NCI-H2171 (cell line): Measurements from ENCODE around the gene MRFAP1L1.
"Not testable (repeated sequence)": the region's sequence is repeated elsewhere in the genome, so short reads cannot be mapped to it uniquely, and the experiment has no call there.

Experiments
- DNase-seq: peaks from one replicate; lab custom pipeline; 2025; lab: John Stamatoyannopoulos, UW

Gene MRFAP1L1

DNA sequence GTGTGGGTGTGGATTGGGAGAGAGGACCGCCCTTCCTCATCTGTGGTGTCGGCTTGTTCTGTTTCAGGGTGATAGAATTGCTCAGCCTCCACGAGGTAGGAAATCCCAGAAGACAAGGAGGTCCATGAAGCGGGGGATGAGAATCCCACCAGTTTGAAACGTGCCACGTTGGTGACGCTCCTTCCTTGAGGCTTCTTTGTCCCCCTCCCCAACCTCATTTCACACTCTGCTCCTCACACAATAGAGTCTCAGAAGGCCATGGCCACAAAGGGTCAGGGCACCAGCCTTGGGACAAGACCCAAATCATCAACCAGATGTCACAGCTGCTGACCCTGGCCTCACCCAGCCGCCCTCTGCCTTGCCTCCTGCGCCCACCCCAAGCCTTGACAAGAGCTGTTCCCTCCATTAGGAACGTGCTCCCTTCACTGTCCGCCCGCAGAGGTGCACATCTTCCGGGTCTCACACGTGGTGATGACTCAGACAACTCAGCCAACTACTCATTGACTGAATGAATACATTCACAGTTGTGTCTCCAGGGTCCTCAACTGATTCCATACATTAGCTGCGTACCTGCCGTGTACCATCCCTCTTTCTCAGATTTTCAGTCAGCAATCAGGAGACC, 24.6 kb upstream of the MRFAP1L1 start:
- no peak for DNase-seq

GRCh38 chr4:6733358-6734164, 23.9 kb upstream of the MRFAP1L1 start:
- no peak for DNase-seq

- no peak for DNase-seq
Measured at GRCh38 chr4:6732441-6733357, 23.0 kb upstream of the MRFAP1L1 start.

DNA sequence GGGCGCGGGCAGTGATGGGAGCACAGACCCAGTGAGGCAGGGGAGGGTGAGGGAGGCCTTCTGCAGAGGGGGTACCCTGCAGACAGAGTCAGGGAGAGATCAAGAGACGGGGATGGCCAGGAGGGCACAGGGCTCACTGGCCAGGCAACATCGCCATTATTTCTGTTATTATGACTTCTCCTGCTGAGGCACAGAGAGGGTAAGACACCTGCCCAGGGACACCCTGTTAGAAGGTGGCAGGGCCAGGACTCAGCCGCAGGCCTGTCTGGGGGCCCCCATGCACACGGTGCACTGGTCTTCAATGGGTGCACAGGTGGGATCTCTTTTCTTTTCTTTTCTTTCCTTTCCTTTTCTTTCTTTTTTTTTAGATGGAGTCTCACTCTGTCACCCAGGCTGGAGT, 22.1 kb upstream of the MRFAP1L1 start:
- no peak for DNase-seq

DNA sequence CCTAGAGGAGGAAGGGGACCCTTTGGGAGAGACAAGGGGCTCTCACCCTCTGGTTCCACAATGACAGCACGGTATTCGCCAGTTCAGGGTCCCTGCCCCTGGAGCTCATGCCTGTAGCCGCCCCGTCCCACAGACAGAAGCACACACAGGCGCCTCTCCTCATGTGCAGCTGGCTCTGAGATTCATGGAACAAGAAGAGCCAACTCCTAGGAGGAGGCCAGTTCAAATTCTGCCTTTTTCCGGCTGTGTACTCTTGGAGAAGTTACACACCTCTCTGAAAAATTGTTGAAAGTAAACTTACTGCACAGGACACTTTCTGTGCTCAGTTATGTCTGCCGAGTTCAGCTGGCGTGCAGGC, 21.6 kb upstream of the MRFAP1L1 start:
- DNase-seq = no peak

DNA sequence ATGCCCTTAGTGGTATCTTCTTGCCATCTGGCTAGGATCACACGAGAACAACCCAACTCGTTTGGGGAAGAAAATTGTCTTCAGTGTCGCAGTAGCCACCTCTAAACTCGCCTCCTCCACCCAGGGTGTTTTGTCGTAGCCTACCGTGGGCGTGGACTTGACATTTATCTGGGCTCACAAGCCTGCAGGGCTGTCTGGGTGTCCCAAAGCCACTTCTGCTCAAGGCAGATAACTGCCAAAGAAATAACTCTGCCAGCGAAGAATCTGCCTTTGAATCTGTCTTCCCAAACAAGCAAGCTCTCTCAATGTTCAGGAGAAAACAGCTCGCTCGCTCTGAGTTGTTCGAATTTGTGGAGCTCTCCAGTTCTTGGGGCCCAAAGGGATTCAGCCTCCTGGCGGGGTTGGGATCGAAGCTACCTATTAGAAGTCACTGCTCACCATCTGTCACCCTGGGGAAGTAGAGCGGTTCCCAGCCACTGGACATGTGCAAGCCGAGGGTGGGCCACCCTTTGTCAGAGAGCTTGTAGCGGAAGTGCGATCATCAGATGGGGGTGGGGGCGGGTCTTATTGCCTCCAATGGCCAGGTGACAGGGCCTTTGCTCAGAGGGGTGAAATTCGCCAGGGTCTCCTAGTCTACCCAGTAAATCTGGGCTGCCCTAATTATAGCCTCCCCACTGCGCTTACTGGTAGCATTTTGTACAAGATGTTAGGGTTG, 21.1 kb upstream of the MRFAP1L1 start:
- DNase-seq = no peak

DNA sequence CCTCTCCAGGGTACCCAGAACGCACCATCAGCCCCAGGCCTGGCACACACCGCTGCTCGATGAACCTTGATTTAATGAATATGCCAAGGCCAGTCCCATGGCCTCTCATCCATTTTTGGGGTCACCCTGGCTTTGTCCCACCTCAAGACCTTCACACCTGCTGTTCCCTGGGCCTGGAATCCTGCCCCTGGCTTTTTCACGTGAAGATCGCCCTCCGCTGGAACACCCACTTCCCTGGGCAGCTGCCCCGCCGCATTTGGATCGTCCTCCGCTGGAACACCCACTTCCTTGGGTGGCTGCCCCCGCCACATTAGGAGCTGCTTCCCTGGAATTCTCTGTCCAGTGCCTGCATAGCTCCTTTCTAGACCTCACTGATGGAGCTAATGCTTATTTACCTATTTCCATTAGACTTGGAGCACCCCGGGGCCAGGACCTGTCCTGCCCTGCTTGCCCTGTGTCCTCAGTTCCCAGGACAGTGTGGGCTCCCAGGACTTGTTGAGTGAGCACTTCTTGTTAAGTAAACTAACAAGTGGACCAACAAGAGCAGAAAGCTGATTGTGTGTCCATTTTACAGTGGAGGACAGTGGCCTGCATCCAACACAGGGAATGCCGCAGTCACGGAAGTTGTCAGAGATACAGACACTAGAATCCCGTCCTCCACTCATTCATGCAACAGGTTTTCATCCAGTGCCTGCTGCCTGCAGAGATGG, 18.8 kb upstream of the MRFAP1L1 start:
- DNase-seq = no peak

DNA sequence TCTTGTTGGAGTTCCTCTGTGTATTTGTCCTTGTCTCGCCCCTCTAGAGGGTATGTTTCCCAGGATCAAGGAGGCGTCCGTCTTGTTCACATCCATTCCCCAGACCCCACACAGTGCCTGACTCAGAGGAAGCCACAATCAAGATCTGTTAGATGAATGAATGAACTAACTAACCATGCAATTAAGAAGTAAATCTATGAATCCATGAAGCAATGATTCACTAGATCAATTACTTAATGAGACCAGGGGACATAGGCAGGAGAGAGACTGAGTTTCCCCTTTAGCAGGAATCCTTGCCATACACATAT, 18.2 kb upstream of the MRFAP1L1 start:
- DNase-seq = no peak

DNA sequence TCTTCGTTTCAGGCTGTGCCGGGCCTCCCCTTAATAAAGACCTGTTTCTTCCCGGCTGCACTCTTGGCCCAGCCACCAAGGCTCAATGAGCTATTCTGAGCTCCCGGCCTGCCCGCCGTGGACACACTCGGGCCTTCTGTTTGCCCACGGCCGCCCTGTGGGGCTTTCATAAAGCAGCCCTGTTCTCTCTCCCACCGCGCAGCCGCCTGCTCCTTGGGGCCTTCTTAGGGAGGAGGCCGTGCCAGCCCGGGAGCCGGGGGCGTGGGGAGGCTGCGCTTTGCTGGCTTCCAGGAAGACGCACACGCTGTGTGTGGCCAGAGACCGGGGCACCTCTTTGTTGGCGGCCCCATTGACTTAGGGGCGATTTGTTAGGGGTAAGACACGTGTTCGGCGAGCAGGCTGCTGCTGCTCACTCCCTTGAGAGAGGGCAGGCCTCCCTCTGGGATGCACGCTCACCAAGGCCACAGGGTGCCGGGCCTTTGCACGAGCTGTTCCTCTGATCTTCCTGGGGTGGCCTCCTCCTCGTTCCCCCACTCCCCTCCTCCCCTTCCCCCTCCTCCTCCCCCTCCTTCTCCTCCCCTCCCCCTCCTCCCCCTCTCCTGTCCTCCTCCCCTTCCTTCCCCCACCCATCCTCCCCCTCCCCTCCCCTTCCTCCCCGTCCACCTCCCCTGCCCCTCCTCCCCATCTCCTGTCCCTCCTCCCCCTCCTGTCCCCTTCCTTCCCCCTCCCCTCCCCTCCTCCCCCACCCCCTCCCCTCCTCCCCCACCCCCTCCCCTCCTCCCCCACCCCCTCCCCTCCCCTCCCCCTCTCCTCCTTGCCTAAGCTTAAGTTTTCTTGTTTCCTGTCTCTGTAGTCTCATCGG, 17.6 kb upstream of the MRFAP1L1 start:
- DNase-seq = no peak

DNA sequence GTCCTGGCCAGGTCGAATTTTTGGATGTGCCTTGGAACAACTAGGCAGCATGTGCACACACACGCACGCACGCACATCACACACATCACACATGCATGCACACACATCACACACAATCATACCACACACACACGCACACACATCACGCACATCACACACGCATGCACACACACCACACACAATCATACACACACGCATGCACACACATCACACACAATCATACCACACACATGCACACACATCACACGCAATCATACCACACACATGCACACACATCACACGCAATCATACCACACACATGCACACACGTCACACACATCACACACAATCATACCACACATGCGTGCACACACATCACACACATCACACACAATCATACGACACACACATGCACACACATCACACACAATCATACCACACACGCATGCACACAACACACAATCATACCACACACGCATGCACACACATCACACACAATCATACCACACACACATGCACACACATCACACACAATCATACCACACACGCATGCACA, 15.8 kb upstream of the MRFAP1L1 start:
- not testable (repeated sequence) for DNase-seq

DNA sequence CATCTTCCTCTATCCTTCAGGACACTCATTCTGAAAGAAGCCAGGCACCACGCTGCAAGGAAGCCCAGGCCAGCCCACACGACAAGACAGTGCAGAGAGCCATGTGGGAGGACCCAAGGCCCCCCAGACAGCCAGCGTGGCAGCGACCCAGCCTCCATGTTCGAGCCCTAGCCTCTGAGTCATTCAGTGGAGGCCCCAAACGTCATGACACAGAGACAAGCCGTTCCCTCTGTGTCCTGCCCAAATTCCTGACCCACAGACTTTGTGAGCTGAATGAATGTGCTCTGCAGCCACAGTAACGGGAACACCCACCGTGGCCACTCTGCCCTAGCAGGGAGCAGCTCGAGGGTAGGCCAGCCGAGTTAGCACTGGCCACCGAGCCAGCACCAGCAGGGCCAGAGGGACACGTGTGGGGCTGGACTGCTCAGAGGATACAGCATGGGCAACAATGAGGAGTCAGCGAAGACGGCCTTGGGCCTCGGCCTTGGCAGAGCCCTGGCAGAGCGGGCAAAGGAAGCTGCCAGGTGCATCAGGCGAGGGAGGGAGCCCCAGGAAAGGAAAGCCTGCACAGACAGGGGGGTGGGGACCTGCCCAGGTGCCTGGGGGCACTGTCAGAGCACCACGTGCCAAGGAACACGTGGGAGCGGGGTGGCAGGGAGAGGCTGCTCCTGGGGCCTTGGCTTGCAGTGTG, 14.9 kb upstream of the MRFAP1L1 start:
- no peak for DNase-seq

DNA sequence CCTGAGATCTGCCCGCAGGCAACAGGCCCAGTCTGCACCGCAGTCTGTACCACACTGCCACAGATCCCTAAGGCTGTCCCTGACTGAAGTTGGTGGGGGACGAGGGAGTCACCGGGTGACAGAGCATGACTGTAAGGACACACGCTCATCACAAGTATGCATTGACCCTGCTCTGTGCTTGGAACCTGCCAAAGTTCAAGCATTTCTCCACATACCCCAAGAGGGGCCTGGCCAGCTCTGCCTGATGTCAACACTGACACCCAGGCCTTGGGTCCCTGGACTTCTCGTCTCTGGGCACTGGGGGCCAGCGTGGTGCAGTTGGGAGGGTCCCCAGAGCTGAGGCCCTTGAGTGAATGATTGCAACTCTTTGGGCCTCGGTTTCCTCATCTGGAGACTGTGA, 14.2 kb upstream of the MRFAP1L1 start:
- DNase-seq = no peak

GRCh38 chr4:6722891-6723290, 13.2 kb upstream of the MRFAP1L1 start:
- no peak for DNase-seq

DNA sequence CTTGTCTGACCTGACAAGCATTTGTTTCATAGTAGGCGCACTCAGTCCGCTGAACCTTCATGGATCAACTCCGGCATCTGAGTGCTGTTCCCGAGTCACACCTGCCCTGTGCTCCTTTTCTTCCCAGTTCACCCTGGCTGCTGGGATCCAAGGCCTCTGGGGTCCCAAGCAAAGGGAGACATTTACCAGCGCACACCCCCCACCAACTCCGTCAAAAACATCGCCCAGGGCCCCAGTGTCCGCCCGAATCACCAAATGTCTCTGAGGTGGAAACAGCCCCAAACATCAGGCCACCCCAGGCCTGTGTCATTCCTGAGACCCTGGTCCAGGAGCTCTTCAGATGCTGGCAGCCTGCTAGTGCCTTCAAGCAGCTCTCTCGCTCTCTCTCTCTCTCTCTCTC, 11.5 kb upstream of the MRFAP1L1 start:
- DNase-seq = no peak

- DNase-seq = peak; percentile 37
Measured at GRCh38 chr4:6720202-6720699, 10.6 kb upstream of the MRFAP1L1 start.

DNA sequence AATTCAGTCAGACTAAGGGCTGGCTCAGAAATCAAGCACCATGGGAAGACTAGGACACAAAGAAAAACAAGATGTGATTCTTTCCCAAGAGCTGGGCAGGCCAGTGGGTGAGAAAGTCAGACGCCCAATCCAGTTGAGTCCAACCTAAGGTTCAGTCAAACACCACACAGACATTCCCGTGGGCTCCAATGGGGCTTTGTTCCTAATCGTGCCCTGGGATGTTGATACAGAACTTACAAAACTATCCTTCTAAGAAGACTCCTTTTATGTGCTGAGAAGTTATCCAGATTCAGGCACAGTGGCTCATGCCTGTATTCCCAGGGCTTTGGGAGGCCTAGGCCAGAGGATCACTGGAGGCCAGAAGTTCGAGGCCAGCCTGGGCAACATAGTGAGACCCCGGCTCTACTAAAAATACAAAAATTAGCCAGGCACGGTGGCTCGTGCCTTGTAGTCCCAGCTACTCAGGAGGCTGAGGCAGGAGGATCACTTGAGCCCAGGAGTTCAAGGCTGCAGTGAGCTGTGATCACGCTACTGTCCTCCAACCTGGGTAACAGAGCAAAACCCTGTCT, 10.0 kb upstream of the MRFAP1L1 start:
- DNase-seq = no peak

GRCh38 chr4:6718932-6719610, 9.4 kb upstream of the MRFAP1L1 start:
- no peak for DNase-seq

DNA sequence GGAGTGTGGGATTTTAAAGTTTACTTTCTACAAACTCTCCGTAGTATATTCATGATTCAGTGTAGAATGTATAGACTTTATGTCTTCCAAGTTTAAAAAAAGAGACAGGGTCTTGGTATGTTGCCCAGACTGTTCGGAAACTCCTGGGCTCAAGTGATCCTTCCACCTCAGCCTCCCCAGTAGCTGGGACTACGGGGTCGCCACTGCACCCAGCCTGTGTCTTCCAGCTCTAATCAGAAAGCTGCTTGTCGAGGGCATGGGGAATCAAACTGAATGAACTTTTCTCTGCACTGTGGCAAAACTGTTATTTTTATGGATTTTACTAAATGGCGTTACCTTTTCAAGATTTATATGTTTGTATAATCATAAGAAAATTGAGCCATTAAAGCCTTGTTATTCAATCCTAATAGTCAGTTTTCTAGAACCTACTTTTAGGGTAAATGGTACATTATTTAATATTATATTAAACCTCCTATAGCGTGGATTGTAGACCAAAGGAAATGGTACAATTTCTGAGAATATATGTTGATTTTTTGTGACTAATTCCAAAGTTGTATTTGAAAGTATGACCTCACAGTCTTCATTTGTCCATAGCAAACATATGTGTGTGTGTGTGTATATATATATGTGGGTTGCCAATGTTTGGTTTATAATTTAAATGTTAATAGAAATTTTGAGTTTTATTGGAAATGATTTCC, 7.4 kb upstream of the MRFAP1L1 start:
- DNase-seq = no peak
